Left kidney (tissue), 8 donors: ENCODE results near the gene RAB5IF. TPM values are rescaled to one million over a fixed set of nuclear protein-coding genes. Genes with fewer than 3 reads are reported as not detected.
"Not testable (repeated sequence)": the region's sequence is repeated elsewhere in the genome, so short reads cannot be mapped to it uniquely, and the experiment has no call there.

Source experiments
- DNase-seq: peaks from one replicate; pipeline ENCODE4 v3.0.0-alpha.2; 2013
- long read RNA-seq, 8 donors: transcript quantifications; one replicate each; lab custom pipeline, GENCODE V29; 2026
- polyA plus RNA-seq: library from polyadenylated mRNA; unstranded; fragments of 120-200 nt; gene quantifications from one replicate; pipeline ENCODE4 v1.2.1, GENCODE V29; 2013; ENCODE audit not compliant: insufficient read length

RAB5IF gene
- 62.4 TPM for polyA plus RNA-seq
- long read RNA-seq, donor 1, transcript RAB5IF-202 (4 exons, 1,114 nt), result major isoform, 59 of 62 reads
- long read RNA-seq, donor 1, partial matches to known transcripts, result 0 of 62 reads
- long read RNA-seq, donor 1, other reads (novel, unspliced or antisense), result 0 of 62 reads
- long read RNA-seq, donor 2, transcript RAB5IF-204 (5 exons, 1,170 nt), result minor isoform, 5 of 55 reads
- long read RNA-seq, donor 2, transcript RAB5IF-202 (4 exons, 1,114 nt), result major isoform, 43 of 55 reads
- long read RNA-seq, donor 2, partial matches to known transcripts, result 6 of 55 reads
- long read RNA-seq, donor 2, other reads (novel, unspliced or antisense), result 0 of 55 reads
- long read RNA-seq, donor 3, transcript RAB5IF-202 (4 exons, 1,114 nt), result major isoform, 43 of 54 reads
- long read RNA-seq, donor 3, partial matches to known transcripts, result 7 of 54 reads
- long read RNA-seq, donor 3, other reads (novel, unspliced or antisense), result 0 of 54 reads
- long read RNA-seq, donor 4, partial matches to known transcripts, result 0 of 4 reads
- long read RNA-seq, donor 4, other reads (novel, unspliced or antisense), result 0 of 4 reads
- long read RNA-seq, donor 5, transcript RAB5IF-202 (4 exons, 1,114 nt), result major isoform, 71 of 92 reads
- long read RNA-seq, donor 5, partial matches to known transcripts, result 15 of 92 reads
- long read RNA-seq, donor 5, other reads (novel, unspliced or antisense), result 0 of 92 reads
- long read RNA-seq, donor 6, transcript RAB5IF-202 (4 exons, 1,114 nt), result major isoform, 42 of 47 reads
- long read RNA-seq, donor 6, partial matches to known transcripts, result 0 of 47 reads
- long read RNA-seq, donor 6, other reads (novel, unspliced or antisense), result 0 of 47 reads
- long read RNA-seq, donor 7, transcript RAB5IF-202 (4 exons, 1,114 nt), result major isoform, 54 of 58 reads
- long read RNA-seq, donor 7, partial matches to known transcripts, result 0 of 58 reads
- long read RNA-seq, donor 7, other reads (novel, unspliced or antisense), result 0 of 58 reads
- long read RNA-seq, donor 8, transcript RAB5IF-202 (4 exons, 1,114 nt), result major isoform, 15 of 17 reads
- long read RNA-seq, donor 8, partial matches to known transcripts, result 0 of 17 reads
- long read RNA-seq, donor 8, other reads (novel, unspliced or antisense), result 0 of 17 reads

- peak; percentile 99 for DNase-seq
These were observed at the start of gene RAB5IF for GRCh38 chr20:36605399-36606157. Gene RAB5IF (plus strand): TSS chr20:36605779. CDS start chr20:36605952, 173 bp downstream.

GRCh38 chr20:36562724-36563123, 42.9 kb upstream of the RAB5IF start:
- DNase-seq, result no peak

GRCh38 chr20:36563374-36563773, 42.2 kb upstream of the RAB5IF start:
- no peak for DNase-seq

GRCh38 chr20:36564078-36564725, 41.4 kb upstream of the RAB5IF start:
- DNase-seq, result not testable (repeated sequence)

- DNase-seq, result not testable (repeated sequence)
These were observed 40.9 kb upstream of the RAB5IF start for GRCh38 chr20:36564726-36565121.

GRCh38 chr20:36565520-36565919, 40.1 kb upstream of the RAB5IF start:
- DNase-seq, result no peak

- no peak for DNase-seq
These were observed 35.6 kb upstream of the RAB5IF start for GRCh38 chr20:36569847-36570429.

- DNase-seq, result peak; percentile 65
These were observed 33.7 kb upstream of the RAB5IF start for GRCh38 chr20:36571564-36572504.

GRCh38 chr20:36572701-36573102, 32.9 kb upstream of the RAB5IF start:
- peak; percentile 22 for DNase-seq

- peak; percentile 92 for DNase-seq
These were observed 32.3 kb upstream of the RAB5IF start, which contains the start of gene TGIF2 for GRCh38 chr20:36573103-36573797. Gene TGIF2 (plus strand): TSS chr20:36573597. CDS start chr20:36578775, 5,178 bp downstream.

GRCh38 chr20:36573798-36574365, 31.7 kb upstream of the RAB5IF start:
- peak; percentile 29 for DNase-seq

GRCh38 chr20:36574366-36575135, 31.0 kb upstream of the RAB5IF start:
- peak; percentile 69 for DNase-seq

- DNase-seq, result no peak
These were observed 29.5 kb upstream of the RAB5IF start for GRCh38 chr20:36576081-36576445.

GRCh38 chr20:36578356-36579041, 27.1 kb upstream of the RAB5IF start:
- no peak for DNase-seq

GRCh38 chr20:36579996-36580545, 25.5 kb upstream of the RAB5IF start:
- DNase-seq, result no peak

- DNase-seq, result no peak
These were observed 23.3 kb upstream of the RAB5IF start for GRCh38 chr20:36582322-36582721.

GRCh38 chr20:36582821-36583220, 22.8 kb upstream of the RAB5IF start:
- no peak for DNase-seq
